Tibial nerve (tissue), 4 donors: ENCODE measurements around the gene OR10W1. TPM values are rescaled to one million over a fixed set of nuclear protein-coding genes. Genes with fewer than 3 reads are reported as not detected.

Experiments
- DNase-seq, 2 donors: peaks; one replicate each; pipeline ENCODE4 v3.0.0-alpha.2; 2019; ENCODE audit warnings: low spot score in 2 of 2
- H3K27ac ChIP-seq, 4 donors: fragments of 200-600 bp; sonication (generic) in 3 of 4; one replicate each; pipeline ENCODE4 v1.5.1; 2017 to 2019; ENCODE audit warnings: mild to moderate bottlenecking in 1 of 4
- H3K27me3 ChIP-seq, 2 donors: fragments of 200-600 bp; sonication (generic) in 1 of 2; one replicate each; pipeline versions ENCODE4 v1.5.1 to v1.6.0; 2017 to 2019
- H3K36me3 ChIP-seq, 3 donors: fragments of 200-600 bp; sonication (generic); one replicate each; pipeline ENCODE4 v1.5.1; 2018 to 2019
- H3K4me1 ChIP-seq, 4 donors: fragments of 200-600 bp; sonication (generic) in 3 of 4; one replicate each; pipeline ENCODE4 v1.5.1; 2017 to 2019
- H3K4me3 ChIP-seq, 4 donors: fragments of 200-600 bp; sonication (generic) in 3 of 4; one replicate each; pipeline ENCODE4 v1.5.1; 2017 to 2019; ENCODE audit warnings: mild to moderate bottlenecking in 1 of 4, moderate library complexity in 1 of 4
- H3K9me3 ChIP-seq, 4 donors: fragments of 200-600 bp; sonication (generic) in 3 of 4; one replicate each; pipeline ENCODE4 v1.5.1; 2017 to 2019
- CTCF ChIP-seq, 5 experiments: fragments of 200-600 bp in 3 of 5; fragments of 450-650 bp in 2 of 5; sonication (generic) in 3 of 5; IDR thresholded peaks; one replicate each; pipeline ENCODE4 v1.5.1; 2016 to 2019; ENCODE audit warnings: antibody characterized with exemption in 5 of 5, mild to moderate bottlenecking in 3 of 5, moderate library complexity in 2 of 5
- EP300 ChIP-seq, 2 donors: sonication (generic); formaldehyde crosslinking; IDR thresholded peaks; one replicate each; pipeline ENCODE4 v1.6.1; 2017; ENCODE audit warnings: antibody characterized with exemption in 2 of 2, mild to moderate bottlenecking in 1 of 2
- POLR2A ChIP-seq, 2 donors: fragments of 450-650 bp; IDR thresholded peaks; one replicate each; pipeline ENCODE4 v1.6.1; 2017; ENCODE audit warnings: antibody characterized with exemption in 2 of 2, mild to moderate bottlenecking in 2 of 2, moderate library complexity in 2 of 2
- WGBS, 2 donors: methylation state at CpG; one replicate each; pipeline ENCODE4 v1.1.5; 2018; 5-methylcytosine and 5-hydroxymethylcytosine counted together
- total RNA-seq, 4 donors: library from RNA; depleted of rRNA; stranded (reverse); fragments of >200 nt; gene quantifications; one replicate each; pipeline ENCODE4 v1.1.0, GENCODE V29; 2016

Gene OR10W1
- total RNA-seq, 4 donors from 2014 or later = not detected

GRCh38 chr11:58286249-58286648 lies 18.2 kb upstream of the OR10W1 start:
- no peaks in the 10 kb centered on the region for H3K36me3 ChIP-seq
- peaks cover 0 to 28% (median 0%) of the 10 kb centered on the region in 4 donors for H3K9me3 ChIP-seq
- TF ChIP-seq EP300 (IDR thresholded peaks at IDR 0.05) (no peak), CTCF (IDR thresholded peaks at IDR 0.05) (peak in 2 of 5 experiments; percentile 17 to 31)
- H3K4me3 ChIP-seq = no peak overlapping the region
- no peaks in the 10 kb centered on the region for H3K27me3 ChIP-seq
- no peak for DNase-seq
- H3K4me1 ChIP-seq = no peaks in the 10 kb centered on the region
- no peak overlapping the region for H3K27ac ChIP-seq
- 7 to 9% methylated on average over 1 of the region's 1 CpG for WGBS, 2 donors

GRCh38 chr11:58285483-58286040 lies 17.5 kb upstream of the OR10W1 start:
- TF ChIP-seq CTCF (IDR thresholded peaks at IDR 0.05) = no peak
- TF ChIP-seq EP300 (IDR thresholded peaks at IDR 0.05) = no peak
- TF ChIP-seq POLR2A (IDR thresholded peaks at IDR 0.05) = no peak
- Histone ChIP-seq H3K4me1 (no peaks in the 10 kb centered on the region), H3K27ac (no peak overlapping the region), H3K36me3 (no peaks in the 10 kb centered on the region), H3K27me3 (no peaks in the 10 kb centered on the region), H3K9me3 (peaks cover 0 to 21% (median 0%) of the 10 kb centered on the region in 4 donors), H3K4me3 (no peak overlapping the region)
- 56 to 66% methylated on average over 5 of the region's 5 CpGs for WGBS, 2 donors
- no peak for DNase-seq

GRCh38 chr11:58276151-58276550 lies 8.1 kb upstream of the OR10W1 start:
- peaks cover 0 to 10% (median 0%) of the 10 kb centered on the region in 4 donors for H3K9me3 ChIP-seq
- 24 to 51% methylated on average over 1 of the region's 1 CpG for WGBS, 2 donors
- H3K27ac ChIP-seq = no peak overlapping the region
- no peaks in the 10 kb centered on the region for H3K27me3 ChIP-seq
- no peak for DNase-seq
- TF ChIP-seq CTCF (IDR thresholded peaks at IDR 0.05) = no peak
- TF ChIP-seq EP300 (IDR thresholded peaks at IDR 0.05) = no peak
- no peak for TF ChIP-seq POLR2A (IDR thresholded peaks at IDR 0.05)
- no peak overlapping the region for H3K4me3 ChIP-seq
- H3K4me1 ChIP-seq = no peaks in the 10 kb centered on the region
- H3K36me3 ChIP-seq = no peaks in the 10 kb centered on the region

- H3K4me3 ChIP-seq = no peak overlapping the region
- H3K27me3 ChIP-seq = no peaks in the 10 kb centered on the region
- H3K36me3 ChIP-seq = no peaks in the 10 kb centered on the region
- no peak for DNase-seq
- H3K9me3 ChIP-seq = peaks cover 0 to 10% (median 0%) of the 10 kb centered on the region in 4 donors
- WGBS, 2 donors = 58 to 67% methylated on average over 2 of the region's 2 CpGs
- H3K4me1 ChIP-seq = no peaks in the 10 kb centered on the region
- TF ChIP-seq EP300 (IDR thresholded peaks at IDR 0.05) = no peak
- TF ChIP-seq CTCF (IDR thresholded peaks at IDR 0.05) = no peak
- TF ChIP-seq POLR2A (IDR thresholded peaks at IDR 0.05) = no peak
- no peak overlapping the region for H3K27ac ChIP-seq
Observed at GRCh38 chr11:58275002-58275401, 6.9 kb upstream of the OR10W1 start.

- Histone ChIP-seq H3K4me3 (no peak overlapping the region), H3K27ac (no peak overlapping the region), H3K36me3 (no peaks in the 10 kb centered on the region), H3K27me3 (no peaks in the 10 kb centered on the region), H3K9me3 (peaks cover 0 to 13% (median under 1%) of the 10 kb centered on the region in 4 donors), H3K4me1 (no peaks in the 10 kb centered on the region)
- WGBS, 2 donors = 77 to 82% methylated on average over 2 of the region's 2 CpGs
- no peak for TF ChIP-seq POLR2A (IDR thresholded peaks at IDR 0.05)
- TF ChIP-seq EP300 (IDR thresholded peaks at IDR 0.05) = no peak
- no peak for TF ChIP-seq CTCF (IDR thresholded peaks at IDR 0.05)
- DNase-seq = no peak
Observed at GRCh38 chr11:58259983-58260382, 8.1 kb downstream of the OR10W1 start.
